Dermis microvascular lymphatic vessel endothelial cell (primary cell): ENCODE results near the gene VASH2. TPM values are rescaled to one million over a fixed set of nuclear protein-coding genes. Genes with fewer than 3 reads are reported as not detected.

Experiments used
- DNase-seq, 2 donors: peaks; one replicate each; pipeline versions ENCODE4 v3.0.0 to v3.0.0-alpha.2; 2010; ENCODE audit warnings: low read depth in 2 of 2
- total RNA-seq: library from RNA; depleted of rRNA; stranded (reverse); fragments of >200 nt; gene quantifications from 2 replicates; pipeline ENCODE4 v1.2.1, GENCODE V29; 2014

Gene VASH2
- total RNA-seq, 1 donor from 2014 or later, result 0.13 TPM

GRCh38 chr1:212930986-212931678 lies 19.2 kb upstream of the VASH2 start:
- no peak for DNase-seq

- no peak for DNase-seq
These were observed 16.4 kb upstream of the VASH2 start for GRCh38 chr1:212933815-212934471.

- no peak for DNase-seq
These were observed 14.9 kb upstream of the VASH2 start for GRCh38 chr1:212935387-212935981.

- no peak for DNase-seq
These were observed 13.3 kb upstream of the VASH2 start for GRCh38 chr1:212937034-212937433.

- no peak for DNase-seq
These were observed 11.5 kb upstream of the VASH2 start for GRCh38 chr1:212938846-212939245.

- no peak for DNase-seq
These were observed 8.9 kb upstream of the VASH2 start for GRCh38 chr1:212941452-212941851.

- no peak for DNase-seq
These were observed 7.5 kb upstream of the VASH2 start for GRCh38 chr1:212942679-212943392.

- DNase-seq, result no peak
These were observed 7.0 kb upstream of the VASH2 start for GRCh38 chr1:212943393-212943710.

- no peak for DNase-seq
These were observed 6.0 kb upstream of the VASH2 start for GRCh38 chr1:212944229-212944901.

GRCh38 chr1:212945056-212945455 lies 5.3 kb upstream of the VASH2 start:
- DNase-seq, result no peak

GRCh38 chr1:212945463-212946160 lies 4.7 kb upstream of the VASH2 start:
- no peak for DNase-seq

GRCh38 chr1:212946872-212947271 lies 3.5 kb upstream of the VASH2 start:
- no peak for DNase-seq

GRCh38 chr1:212949771-212950170 lies 570 bp upstream of the VASH2 start:
- no peak for DNase-seq

GRCh38 chr1:212951126-212951946 lies 995 bp downstream of the VASH2 start:
- DNase-seq, result no peak

- DNase-seq, result no peak
These were observed 1.8 kb downstream of the VASH2 start for GRCh38 chr1:212951947-212952640.

- DNase-seq, result no peak
These were observed 2.3 kb downstream of the VASH2 start for GRCh38 chr1:212952641-212952976.

- no peak for DNase-seq
These were observed 3.0 kb downstream of the VASH2 start for GRCh38 chr1:212953321-212953720.

- DNase-seq, result no peak
These were observed 4.2 kb downstream of the VASH2 start for GRCh38 chr1:212954514-212954913.

- no peak for DNase-seq
These were observed 4.8 kb downstream of the VASH2 start for GRCh38 chr1:212955098-212955497.
